Measurements from ENCODE around the gene ANKRD34B.
"Not testable (repeated sequence)": the region's sequence is repeated elsewhere in the genome, so short reads cannot be mapped to it uniquely, and the experiment has no call there.

The ANKRD34B gene

DNA sequence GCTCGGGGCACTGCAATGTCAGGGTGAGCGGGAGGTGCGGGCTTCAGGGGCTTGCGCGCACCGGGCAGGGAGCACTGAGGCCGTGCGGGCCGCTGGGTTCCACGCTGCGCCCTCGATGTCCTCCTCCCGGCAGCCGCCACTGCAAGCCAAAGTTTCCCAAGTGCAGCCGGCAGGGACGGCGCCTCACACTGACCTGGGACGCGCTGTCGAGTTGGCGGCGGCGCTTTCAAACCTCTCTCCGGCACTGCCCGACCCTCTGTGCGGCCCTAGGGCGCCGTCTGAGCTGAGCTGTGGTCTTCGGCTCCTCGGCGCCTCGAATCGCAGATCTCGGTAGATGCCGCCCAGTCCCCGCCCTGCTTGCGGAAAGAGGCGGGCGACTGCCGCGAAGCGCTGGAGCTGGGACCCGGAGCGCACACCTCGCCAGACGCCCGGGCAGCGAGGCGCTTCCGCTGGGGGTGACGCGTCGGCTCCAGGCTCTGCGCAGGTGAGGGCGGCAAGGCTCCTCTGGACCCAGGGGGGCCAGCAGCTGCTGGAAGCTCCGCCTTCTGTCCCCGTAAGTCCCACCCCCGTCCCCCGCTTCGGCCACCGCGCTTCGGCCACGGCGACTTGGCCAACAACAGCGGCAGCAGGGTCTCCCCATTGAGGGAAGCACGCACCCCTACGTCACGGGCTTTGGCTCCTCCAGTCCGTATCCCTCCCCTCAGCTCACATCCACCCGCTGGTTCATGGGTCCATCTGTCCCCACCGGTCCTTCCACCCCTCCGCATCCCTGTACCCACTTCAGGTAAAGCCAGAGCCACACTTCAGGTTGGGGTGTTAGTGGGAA is at the start of gene ANKRD34B:
Gene ANKRD34B (minus strand): TSS at position 320 of the 826 bp plus-strand sequence. CDS start 10,261 bp downstream, outside the sequence.
- no peak for DNase-seq (ENCODE audit: low read depth in 3 of 3, low spot score in 1 of 3)

DNA sequence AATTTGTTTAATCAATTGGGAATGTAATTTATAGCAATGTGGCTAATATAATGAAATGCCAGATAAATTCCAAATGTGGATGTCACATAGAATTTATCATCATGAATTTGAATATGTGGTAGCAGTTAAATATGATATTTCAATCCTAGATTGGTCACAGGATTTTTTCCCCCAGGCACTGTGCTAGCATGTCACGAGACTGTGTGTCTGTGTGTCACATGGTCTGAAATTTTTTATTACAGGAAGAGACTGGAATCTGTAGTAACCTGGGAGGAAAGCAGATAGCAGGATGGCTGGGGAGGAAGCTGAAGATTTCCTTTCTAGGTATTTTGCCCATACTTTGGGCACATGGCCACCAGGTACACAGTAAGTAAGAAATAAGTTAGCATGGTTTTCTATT is 49.0 kb upstream of the ANKRD34B start:
- DNase-seq (ENCODE audit: low read depth in 3 of 3, low spot score in 1 of 3), result no peak

DNA sequence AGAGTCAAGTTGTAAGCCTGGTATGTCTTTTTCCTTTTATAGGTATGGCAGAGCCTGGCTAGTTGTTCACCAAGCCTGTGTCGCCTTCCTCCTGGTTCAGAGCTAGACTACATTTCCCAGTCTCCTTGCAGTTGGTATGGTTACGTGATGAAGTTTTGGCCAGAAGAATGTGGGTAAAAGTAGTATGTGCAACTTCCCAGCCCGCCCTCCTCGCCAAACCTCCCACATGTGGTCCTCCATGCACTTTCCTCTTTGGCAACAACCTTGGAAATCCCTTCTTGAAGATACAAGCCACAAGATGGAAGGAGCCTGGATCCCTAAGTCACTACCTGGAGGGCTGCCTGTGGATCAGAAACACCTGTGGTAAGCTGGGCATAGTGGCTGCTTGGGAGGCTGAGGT is 48.4 kb upstream of the ANKRD34B start:
- no peak for DNase-seq (ENCODE audit: low read depth in 3 of 3, low spot score in 1 of 3)

DNA sequence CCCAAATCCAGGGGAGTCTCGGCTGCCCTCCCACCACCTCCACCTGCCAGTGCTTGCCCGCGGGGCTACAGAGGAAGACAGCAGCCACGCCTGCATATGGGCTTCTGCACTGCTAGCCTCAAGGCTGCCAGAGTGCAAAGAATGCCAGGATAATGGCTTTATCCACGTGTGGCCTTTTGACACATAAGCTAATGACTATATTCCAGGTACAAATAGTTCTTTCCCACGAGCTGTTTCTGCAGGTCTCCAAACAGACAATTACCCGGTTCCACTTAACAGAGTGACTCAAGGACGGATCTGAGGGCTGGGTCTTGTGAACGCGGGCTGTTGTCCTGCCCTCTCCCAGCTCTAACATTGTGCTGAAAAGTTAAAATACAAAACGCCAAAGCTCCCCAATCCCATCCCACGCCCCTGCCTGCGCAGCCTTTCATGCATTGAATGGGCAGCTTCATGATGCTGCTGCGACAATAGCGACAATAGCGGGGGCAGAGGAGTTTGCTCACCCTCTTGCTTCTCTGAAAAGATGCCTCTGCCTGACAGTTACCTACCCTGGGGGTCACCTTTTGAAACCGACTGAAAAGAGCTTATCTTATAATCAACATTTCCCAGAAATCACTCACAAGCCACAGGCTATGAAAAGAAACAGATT is 45.3 kb upstream of the ANKRD34B start:
- DNase-seq (ENCODE audit: low read depth in 3 of 3, low spot score in 1 of 3), result no peak

DNA sequence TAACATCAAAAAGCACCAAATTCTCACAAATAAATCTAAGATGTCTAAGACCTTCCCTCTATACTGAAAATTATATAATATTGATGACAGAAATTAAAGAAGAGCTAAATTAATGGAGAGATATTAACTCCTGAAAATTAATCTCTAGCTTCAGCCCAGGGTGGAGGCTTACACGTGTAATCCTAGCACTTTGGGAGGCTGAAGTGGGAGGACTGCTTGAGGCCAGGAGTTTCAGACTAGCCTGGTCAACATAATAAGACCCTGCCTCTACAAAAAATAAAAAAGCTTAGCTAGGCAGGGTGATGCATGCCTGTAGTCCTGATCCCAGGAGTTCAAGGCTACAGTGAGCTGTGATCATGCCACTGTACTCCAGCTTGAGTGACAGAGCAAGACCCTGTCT is 39.6 kb upstream of the ANKRD34B start:
- DNase-seq (ENCODE audit: low read depth in 3 of 3, low spot score in 1 of 3), result no peak

DNA sequence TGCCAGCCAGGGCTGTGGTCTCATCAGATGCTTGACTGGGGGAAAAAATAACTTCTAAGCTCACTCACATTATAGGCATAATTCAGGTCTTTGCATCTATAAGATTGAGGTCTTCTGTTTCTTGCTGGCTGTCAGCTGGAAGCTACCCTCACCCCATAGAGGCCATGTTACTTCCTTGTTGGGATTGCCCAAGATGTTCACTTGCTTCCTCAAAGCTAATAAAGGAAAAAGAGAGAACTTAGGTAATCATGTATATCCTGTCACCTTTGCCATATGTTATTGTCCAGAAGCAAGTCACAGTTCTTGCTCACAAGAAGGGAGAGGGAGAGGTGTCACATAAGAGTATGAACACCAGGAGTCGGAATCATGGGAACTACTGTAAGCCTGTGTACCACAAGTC is 38.7 kb upstream of the ANKRD34B start:
- no peak for DNase-seq (ENCODE audit: low read depth in 3 of 3, low spot score in 1 of 3)

DNA sequence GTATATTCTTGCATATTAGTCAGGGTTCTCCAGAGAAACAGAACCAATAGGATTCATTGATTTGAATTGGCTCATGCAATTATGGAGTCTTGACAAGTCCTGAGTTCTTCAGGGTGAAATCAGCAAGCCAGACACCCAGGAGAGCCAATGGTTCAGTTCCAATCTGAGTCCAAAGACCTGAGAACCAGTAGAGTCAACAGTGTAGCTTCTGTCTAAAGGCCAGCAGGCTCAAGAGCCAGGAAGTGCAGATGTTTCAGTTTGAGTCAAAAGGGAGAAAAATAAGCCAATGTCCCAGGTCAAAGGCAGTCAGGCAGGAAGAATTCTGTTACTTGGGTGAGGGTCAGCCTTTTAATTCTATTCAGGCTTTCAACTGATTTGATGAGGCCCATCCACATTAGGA is 37.8 kb upstream of the ANKRD34B start:
- DNase-seq (ENCODE audit: low read depth in 3 of 3, low spot score in 1 of 3), result no peak

DNA sequence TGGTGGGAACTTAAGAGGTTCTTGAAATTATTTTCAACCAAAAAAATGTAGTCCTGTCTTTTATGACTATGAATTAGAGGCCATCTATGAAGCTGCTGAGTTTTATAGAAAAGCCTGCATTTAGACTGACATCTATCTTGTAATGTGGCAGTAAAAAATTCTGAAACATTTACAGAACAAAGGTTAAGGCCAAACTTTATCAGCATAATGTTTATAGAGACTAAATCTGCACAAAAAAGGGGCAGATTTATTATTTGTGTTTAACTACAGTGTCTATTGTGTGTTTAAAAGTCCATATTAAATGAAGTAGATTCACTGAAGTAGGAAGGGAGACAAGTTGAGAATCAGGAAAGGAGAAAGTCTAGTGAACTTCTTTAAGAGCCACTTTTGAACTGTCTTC is 37.3 kb upstream of the ANKRD34B start:
- DNase-seq (ENCODE audit: low read depth in 3 of 3, low spot score in 1 of 3), result no peak

DNA sequence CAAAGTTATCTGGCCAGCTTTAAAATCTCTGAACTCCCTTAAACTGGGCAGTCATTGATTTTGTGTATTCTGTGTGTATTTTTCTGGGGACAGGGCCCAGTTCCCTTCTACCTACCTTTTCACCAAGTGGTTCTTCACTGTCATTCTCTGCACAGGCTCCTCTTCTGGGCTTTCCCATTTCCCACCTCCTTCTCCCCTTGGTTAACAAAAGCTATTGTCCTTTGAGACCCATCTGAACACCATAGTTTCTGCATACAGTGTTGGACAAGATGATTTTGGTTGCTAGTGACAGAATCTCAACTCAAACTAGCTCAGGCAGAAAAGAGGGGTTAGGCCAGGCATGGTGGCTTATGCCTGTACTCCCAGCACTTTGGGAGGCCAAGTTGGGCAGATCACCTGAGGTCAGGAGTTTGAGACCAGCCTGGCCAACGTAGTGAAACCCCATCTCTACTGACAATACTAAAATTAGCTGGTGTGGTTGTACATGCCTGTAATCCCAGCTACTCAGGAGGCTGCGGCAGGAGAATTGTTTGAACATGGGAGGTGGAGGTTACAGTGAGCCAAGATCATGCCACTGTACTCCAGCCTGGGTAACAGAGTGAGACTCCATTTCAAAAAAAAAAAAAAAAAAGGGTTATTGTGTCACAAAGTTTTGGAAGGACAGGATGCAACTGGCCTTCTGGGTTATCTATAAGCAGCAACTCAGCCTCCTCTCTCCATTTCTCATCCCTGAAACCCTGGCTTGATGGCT is 31.0 kb upstream of the ANKRD34B start:
- no peak for DNase-seq (ENCODE audit: low read depth in 3 of 3, low spot score in 1 of 3)

DNA sequence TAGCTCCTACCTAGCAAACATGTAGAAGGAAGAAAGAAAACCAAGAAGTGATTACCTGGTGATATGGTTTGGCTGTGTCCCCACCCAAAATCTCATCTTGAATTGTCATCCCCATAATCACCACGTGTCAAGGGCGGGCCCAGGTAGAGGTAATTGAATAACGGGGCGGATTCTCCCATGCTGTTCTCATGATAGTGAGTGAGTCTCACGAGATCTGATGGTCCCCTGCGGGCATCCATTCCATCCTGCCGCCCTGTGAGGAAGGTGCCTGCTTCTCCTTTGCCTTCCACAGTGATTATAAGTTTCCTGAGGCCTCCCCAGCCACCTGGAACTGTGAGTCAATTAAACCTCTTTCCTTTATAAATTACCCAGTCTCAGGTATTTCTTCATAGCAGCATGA is 27.4 kb upstream of the ANKRD34B start:
- DNase-seq (ENCODE audit: low read depth in 3 of 3, low spot score in 1 of 3), result no peak

DNA sequence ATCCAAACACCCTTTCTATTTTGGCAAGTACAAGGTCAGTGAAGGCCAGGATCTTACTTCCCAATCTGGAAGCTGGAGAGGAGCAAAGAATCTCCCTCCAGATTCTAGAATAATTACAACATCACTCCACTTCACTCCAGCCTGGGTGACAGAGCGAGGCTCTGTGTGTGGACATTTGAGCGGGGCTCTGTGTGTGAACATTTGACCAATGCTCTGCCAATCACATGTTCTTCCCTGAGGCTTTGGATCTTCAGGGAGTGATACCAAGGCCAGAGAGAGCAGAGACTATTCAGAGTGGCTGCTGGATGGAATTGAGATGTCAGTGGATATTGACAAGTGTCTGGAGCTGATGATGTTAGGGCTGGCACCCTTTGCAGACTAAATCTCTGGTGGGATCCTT is 24.7 kb upstream of the ANKRD34B start:
- no peak for DNase-seq (ENCODE audit: low read depth in 3 of 3, low spot score in 1 of 3)

DNA sequence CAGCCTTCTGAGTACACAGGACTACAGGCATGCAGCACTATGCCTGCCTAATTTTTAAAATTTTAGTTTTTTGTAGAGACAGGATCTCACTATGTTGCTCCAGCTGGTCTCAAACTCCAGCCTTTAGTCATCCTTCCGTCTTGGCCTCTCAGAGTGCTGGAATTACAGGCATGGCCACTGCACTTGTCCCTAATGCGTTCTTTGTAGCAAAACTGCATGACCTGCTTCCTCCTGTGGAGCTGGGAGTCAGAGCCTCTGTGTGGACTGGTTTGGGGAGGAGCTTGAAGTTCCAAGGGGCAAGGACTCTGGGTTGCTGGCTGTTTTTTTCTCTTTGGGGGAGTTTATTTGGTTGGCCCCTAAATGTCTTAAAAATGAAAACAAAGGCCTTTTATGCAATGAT is 22.7 kb upstream of the ANKRD34B start:
- DNase-seq (ENCODE audit: low read depth in 3 of 3, low spot score in 1 of 3), result no peak

DNA sequence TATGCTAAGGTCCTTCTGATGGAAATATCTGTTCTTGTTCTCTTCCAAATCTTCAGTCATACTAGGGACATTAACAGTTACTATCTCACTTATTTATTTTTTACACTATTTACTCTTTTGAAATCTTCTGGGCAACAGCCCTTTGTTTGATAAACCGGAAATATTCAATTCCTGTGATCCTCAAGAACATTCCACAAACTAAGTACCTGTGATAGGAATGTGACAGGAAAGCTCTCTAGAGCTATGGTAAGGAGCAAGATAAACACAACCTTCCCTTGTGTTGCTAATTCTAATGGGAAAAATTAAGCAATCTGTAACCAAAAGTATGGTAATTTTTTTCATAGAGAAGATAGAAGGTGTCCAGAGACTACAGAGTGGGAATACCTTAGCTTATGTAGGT is 22.0 kb upstream of the ANKRD34B start:
- no peak for DNase-seq (ENCODE audit: low read depth in 3 of 3, low spot score in 1 of 3)

DNA sequence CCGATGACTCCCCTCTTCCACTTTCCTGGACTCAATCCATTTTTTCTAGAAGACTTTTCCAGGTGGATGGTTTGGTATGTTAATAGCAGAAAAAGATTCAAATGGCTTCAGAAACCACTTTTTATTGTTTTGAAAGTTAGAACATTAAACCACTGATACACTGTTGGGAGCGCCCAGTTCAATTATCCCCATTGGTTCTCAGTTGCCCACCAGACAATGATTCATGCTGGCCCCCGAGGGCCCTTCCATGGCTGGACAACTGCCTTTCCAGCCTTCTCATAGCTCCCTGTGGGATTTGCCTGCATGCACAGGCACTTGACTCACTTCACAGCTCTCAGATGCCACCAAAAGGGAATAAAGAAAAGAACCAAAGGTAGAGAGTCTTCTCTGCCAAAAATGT is 21.3 kb upstream of the ANKRD34B start:
- no peak for DNase-seq (ENCODE audit: low read depth in 3 of 3, low spot score in 1 of 3)

DNA sequence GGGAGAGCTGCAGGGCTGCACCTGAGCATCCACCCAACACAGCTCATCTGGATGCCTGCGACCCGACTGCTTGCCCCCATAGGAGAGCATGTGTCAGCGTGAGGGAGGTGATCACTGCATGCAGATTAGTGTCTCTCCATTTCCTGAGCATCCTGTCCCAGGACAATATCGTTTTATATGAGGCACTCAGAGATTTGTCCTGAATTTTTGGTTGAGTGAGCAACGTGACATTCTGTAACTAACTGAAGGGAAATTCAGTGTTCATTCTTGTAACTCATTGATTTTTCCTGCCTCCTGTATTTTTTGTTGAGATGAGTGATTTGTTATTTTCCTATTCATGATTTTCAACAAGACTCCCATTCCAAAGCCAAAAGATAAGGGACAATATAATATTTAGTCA is 20.7 kb upstream of the ANKRD34B start:
- DNase-seq (ENCODE audit: low read depth in 3 of 3, low spot score in 1 of 3), result no peak

DNA sequence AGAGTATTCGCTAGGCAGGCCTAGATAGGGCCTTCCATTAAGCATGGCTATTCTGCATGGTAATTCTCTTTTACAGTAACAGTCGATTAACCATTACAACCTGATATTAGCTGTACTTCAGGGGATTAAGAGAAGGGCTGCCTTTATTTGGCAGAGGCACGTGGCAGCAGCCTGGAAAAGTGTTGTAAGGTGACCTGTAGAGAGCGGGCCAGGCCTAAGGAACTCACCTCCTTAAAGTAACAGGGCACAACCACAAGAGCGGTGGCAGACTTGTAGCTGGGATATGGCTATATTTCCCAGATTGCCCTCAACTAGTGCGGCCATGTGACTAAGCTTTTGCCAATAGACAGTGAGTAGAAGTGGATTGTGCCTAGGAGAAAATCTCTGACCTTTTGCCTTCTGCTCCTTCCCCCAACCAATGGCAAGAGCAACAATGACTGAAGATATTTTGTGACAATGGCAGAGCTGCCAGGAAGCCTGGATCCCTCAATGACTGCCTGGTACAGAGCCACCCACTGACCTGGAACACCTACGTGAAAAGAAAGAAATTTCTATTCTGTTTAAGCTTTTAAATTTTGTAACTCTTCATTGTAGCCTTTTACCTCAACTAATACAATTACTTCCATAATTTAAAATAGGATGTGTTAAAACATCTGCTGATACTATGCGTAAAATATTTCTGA is 18.9 kb upstream of the ANKRD34B start:
- no peak for DNase-seq (ENCODE audit: low read depth in 3 of 3, low spot score in 1 of 3)

DNA sequence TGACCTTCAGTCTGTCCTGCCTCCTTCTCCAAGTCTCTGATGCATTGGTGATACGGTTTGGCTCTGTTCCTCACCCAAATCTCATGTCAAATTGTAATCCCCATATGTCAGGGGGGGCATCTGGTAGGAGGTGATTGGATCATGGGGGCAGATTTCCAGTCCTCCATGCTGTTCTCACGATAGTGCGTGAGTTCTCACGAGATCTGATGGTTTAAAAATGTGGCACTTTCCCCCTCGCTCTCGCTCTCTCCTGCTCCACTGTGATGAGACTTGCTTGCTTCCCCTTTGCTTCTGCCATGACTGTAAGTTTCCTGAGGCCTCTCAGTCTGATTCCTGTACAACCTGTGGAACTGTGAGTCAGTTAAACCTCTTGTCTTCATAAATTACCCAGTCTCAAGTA is 14.7 kb upstream of the ANKRD34B start:
- no peak for DNase-seq (ENCODE audit: low read depth in 3 of 3, low spot score in 1 of 3)

DNA sequence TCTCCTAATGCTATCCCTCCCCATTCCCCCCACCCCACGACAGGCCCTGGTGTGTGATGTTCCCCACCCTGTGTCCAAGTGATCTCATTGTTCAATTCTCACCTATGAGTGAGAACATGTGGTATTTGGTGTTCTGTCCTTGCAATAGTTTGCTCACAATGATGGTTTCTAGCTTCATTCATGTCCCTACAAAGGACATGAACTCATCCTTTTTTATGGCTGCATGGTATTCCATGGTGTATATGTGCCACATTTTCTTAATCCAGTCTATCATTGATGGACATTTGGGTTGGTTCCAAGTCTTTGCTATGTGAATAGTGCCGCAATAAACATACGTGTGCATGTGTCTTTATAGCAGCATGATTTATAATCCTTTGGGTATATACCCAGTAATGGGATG is 10.2 kb upstream of the ANKRD34B start:
- DNase-seq (ENCODE audit: low read depth in 3 of 3, low spot score in 1 of 3), result not testable (repeated sequence)

DNA sequence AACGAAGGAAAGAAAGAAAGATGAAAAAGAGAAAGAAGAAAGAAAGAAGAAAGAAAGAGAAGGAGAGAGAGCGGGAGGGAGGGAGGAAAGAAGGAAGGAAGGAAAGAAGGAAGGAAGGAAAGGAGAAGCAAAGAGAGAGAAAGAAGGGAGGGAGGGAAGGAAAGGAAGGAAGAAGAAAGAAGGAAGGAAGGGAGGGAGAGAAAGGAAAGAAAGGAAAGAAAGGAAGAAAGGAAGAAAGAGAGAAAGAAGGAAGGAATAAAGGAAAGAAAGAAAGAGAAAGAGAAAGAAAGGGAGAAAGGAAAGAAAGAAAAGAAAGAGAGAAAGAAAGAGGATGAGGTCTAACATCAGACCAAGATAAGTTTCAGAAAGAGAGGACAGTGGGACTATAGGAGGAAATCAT is 9.0 kb upstream of the ANKRD34B start:
- DNase-seq (ENCODE audit: low read depth in 3 of 3, low spot score in 1 of 3), result no peak

DNA sequence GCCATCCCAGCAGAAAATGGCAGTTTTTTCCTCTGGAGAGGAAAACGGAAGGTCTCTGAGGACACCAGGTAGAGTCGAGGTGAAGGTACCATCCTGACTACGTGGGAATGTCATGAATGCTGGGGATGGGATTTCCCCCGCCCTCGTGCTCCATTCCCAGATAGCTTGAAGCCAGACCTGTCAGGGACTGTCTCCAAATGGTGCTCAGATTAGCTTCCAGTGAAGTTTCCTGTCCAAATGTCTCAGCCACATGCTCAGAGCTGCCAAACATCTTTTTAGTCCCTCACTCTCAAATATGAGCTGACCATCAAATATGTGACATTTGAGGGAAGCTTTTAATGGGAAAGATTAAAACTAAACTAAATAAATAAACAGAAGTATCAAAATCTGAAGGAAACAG is 7.6 kb upstream of the ANKRD34B start:
- no peak for DNase-seq (ENCODE audit: low read depth in 3 of 3, low spot score in 1 of 3)

DNA sequence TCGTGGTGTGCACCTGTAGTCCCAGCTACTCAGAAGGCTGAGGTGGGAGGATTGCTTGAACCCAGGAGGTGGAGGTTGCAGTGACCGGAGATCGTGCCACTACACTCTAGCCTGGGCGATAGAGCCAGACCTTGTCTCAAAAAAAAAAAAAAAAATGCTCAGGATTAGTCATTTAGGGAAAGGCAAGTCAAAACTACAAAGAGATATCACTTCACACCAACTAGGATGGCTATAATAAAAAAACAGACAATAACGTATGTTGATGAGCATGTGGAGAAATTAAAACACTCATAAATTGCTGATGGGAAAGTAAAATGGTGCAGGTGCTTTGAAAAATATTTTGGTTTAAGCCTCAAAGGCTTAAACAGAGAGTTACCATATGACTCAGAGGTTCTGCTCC is 6.3 kb upstream of the ANKRD34B start:
- no peak for DNase-seq (ENCODE audit: low read depth in 3 of 3, low spot score in 1 of 3)

DNA sequence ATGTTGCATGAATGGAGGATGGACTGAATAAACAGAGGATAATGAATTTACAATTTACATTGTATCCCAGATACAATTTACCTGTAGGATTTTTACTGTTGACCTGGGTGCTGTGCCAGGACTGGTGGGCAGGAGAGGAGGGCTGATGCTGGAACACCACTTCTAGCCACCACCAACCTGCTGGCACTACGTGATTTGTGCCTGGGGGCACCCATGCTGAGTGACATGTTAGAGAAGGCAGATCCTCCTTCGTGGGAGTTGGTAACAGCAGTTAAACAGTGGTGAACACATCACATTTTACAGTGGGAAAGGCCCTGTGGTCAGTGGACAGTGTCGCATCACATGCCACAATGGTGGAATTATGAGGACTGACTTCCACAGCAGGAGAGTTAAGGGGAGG is 3.0 kb upstream of the ANKRD34B start:
- DNase-seq (ENCODE audit: low read depth in 3 of 3, low spot score in 1 of 3), result no peak

All from stimulated activated CD4-positive, alpha-beta T cell treated with anti-CD3 and anti-CD28 coated beads, TNF-alpha, amount 100 ng/mL, for 1 hour (primary cell).